Osteoblast (primary cell): ENCODE measurements around the gene RAI1. TPM values are rescaled to one million over a fixed set of nuclear protein-coding genes. Genes with fewer than 3 reads are reported as not detected.

Experiments used
- DNase-seq: peaks from one replicate; pipeline ENCODE4 v3.0.0; 2011; ENCODE audit warnings: low spot score, mixed read lengths; ENCODE audit not compliant: insufficient read length; ENCODE audit errors: missing footprints
- H2AFZ ChIP-seq: 2 replicates; pipeline ENCODE4 v1.6.0; 2011; ENCODE audit warnings: mild to moderate bottlenecking, low read length
- H3K27ac ChIP-seq: 2 replicates; pipeline ENCODE4 v1.5.1; 2011; ENCODE audit warnings: mild to moderate bottlenecking, low read depth, low read length, moderate library complexity
- H3K27me3 ChIP-seq: 2 replicates; pipeline ENCODE4 v1.6.0; 2012; ENCODE audit warnings: mild to moderate bottlenecking, control low read depth, inconsistent platforms, low read length, moderate library complexity; ENCODE audit not compliant: insufficient read depth
- H3K36me3 ChIP-seq: 2 replicates; pipeline ENCODE4 v1.5.1; 2011; ENCODE audit warnings: mild to moderate bottlenecking, low read length, control low read depth, moderate library complexity; ENCODE audit not compliant: insufficient read depth
- H3K4me1 ChIP-seq: 2 replicates; pipeline ENCODE4 v1.5.1; 2011; ENCODE audit warnings: mild to moderate bottlenecking, low read length, control low read depth, moderate library complexity; ENCODE audit not compliant: insufficient read depth
- H3K4me2 ChIP-seq: 2 replicates; pipeline ENCODE4 v1.6.0; 2011; ENCODE audit warnings: mild to moderate bottlenecking, low read length; ENCODE audit not compliant: insufficient read depth
- H3K4me3 ChIP-seq: fragments of 200-600 bp; sonication (generic); 3 replicates; pipeline ENCODE4 v1.5.1; 2012; ENCODE audit warnings: mild to moderate bottlenecking, low read length, inconsistent platforms; ENCODE audit not compliant: insufficient read depth
- H3K79me2 ChIP-seq: 2 replicates; pipeline ENCODE4 v1.6.0; 2012; ENCODE audit warnings: mild to moderate bottlenecking, low read length, control low read depth, inconsistent platforms; ENCODE audit not compliant: insufficient read depth
- H3K9me3 ChIP-seq: 2 replicates; pipeline ENCODE4 v1.5.1; 2011; ENCODE audit warnings: low read depth, low read length, control low read depth
- H4K20me1 ChIP-seq: 2 replicates; pipeline ENCODE4 v1.6.0; 2012; ENCODE audit warnings: mild to moderate bottlenecking, low read length, control low read depth; ENCODE audit not compliant: insufficient read depth
- total RNA-seq: library from RNA; depleted of rRNA; stranded (reverse); fragments of >200 nt; gene quantifications from 2 replicates; pipeline ENCODE4 v1.2.3, GENCODE V29; 2012
- TF ChIP-seq, protein P1 (sequence below): IDR thresholded peaks from 2 replicates; pipeline ENCODE4 v1.5.1; 2011; ENCODE audit warnings: mild to moderate bottlenecking, low read depth, low read length, moderate library complexity; ENCODE audit errors: extremely low read depth

Gene RAI1
- total RNA-seq, 1 donor, result 15.6 TPM

DNA sequence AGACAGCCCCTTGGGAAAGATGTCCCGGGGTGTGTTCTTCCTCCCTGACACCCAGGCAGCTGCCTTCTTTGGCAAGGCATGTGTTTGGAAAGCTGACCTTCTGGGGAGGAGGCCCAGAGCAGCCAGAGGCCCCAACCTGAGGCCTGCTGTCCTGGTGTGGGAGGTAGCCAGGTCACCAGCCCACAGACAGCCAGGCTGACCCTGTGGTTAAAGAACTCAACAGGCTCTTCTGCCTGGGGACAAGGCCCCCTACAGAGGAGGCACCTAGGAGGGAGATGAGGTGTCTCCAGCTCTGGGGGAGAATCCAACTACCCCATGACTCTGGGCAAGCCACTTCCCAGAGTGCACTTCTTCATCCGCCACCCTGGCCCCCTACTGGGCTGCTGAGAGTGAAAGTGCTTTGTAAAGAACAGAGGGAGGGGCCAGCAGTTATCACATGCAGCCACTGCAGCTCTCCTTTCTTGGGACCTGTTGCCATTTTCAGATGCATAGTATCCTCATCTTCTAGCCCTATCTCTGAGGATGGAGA is 168.7 kb downstream of the RAI1 start:
- H3K9me3 ChIP-seq, result no peaks in the 10 kb centered on the region
- H3K27me3 ChIP-seq, result no peaks in the 10 kb centered on the region
- no peak overlapping the region for H2AFZ ChIP-seq
- H3K27ac ChIP-seq, result peak overlapping the region; percentile 76
- H3K4me2 ChIP-seq, result no peak overlapping the region
- no peaks in the 10 kb centered on the region for H4K20me1 ChIP-seq
- peak; percentile 91 for DNase-seq
- peaks cover 25% of the 10 kb centered on the region for H3K4me1 ChIP-seq
- peaks cover 19% of the 10 kb centered on the region for H3K36me3 ChIP-seq
- TF ChIP-seq, protein P1, sequence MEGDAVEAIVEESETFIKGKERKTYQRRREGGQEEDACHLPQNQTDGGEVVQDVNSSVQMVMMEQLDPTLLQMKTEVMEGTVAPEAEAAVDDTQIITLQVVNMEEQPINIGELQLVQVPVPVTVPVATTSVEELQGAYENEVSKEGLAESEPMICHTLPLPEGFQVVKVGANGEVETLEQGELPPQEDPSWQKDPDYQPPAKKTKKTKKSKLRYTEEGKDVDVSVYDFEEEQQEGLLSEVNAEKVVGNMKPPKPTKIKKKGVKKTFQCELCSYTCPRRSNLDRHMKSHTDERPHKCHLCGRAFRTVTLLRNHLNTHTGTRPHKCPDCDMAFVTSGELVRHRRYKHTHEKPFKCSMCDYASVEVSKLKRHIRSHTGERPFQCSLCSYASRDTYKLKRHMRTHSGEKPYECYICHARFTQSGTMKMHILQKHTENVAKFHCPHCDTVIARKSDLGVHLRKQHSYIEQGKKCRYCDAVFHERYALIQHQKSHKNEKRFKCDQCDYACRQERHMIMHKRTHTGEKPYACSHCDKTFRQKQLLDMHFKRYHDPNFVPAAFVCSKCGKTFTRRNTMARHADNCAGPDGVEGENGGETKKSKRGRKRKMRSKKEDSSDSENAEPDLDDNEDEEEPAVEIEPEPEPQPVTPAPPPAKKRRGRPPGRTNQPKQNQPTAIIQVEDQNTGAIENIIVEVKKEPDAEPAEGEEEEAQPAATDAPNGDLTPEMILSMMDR, result peak; percentile 42
- H3K4me3 ChIP-seq, result no peak overlapping the region
- no peaks in the 10 kb centered on the region for H3K79me2 ChIP-seq

DNA sequence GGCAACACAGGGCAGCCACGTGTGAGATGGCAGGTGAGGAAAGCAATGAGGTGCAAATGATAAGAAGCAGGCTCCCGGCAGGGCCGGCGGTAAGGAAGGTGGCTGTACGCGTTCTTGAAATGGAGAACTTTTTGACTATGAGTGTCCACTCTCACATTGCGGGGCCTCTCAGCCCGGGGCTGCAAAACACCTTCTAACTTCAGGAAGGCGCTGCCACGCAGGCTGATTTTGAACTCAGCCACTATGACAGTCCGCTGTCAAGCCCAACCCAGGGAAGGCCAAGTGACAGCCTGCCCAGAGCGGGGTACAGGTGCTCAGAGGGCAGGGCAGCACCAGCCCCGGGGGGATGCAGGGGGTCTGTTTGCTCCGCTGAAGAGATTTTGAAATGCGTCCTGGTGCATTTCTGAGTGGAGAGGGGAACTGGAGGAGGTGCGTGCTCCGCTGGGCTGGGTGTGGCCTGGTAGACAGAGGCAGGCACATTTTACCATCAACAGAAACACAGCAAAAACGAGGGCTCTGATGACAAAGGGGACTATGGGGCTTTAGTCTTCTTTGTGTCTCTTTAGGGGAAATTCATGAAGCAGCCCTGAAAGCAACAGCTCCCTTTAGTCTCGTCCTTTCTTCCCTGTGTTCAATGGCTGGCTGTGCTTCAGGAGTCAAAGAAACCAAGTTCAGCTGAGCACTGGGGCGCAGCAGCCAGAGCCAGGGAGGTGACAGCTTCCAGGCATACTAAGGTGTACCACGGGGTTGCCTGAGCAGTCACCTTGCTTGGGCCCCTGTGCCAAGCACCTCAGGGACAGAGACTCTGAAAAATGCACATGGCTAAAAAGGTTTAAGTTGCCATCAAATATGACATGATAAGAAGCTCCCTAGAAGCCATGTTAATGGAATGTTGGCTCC is 170.1 kb downstream of the RAI1 start:
- Histone ChIP-seq H4K20me1 (no peaks in the 10 kb centered on the region), H3K27ac (no peak overlapping the region), H3K4me3 (no peak overlapping the region), H3K4me1 (peaks cover 40% of the 10 kb centered on the region), H3K27me3 (no peaks in the 10 kb centered on the region), H2AFZ (no peak overlapping the region), H3K9me3 (no peaks in the 10 kb centered on the region), H3K79me2 (no peaks in the 10 kb centered on the region), H3K4me2 (no peak overlapping the region), H3K36me3 (peaks cover 16% of the 10 kb centered on the region)
- TF ChIP-seq, protein P1, result no peak
- DNase-seq, result peak; percentile 31

GRCh38 chr17:17852930-17853329 is 171.7 kb downstream of the RAI1 start:
- Histone ChIP-seq H3K4me2 (no peak overlapping the region), H2AFZ (no peak overlapping the region), H3K4me1 (peaks cover 44% of the 10 kb centered on the region), H3K9me3 (no peaks in the 10 kb centered on the region), H3K36me3 (peaks cover 14% of the 10 kb centered on the region), H3K27me3 (no peaks in the 10 kb centered on the region), H3K4me3 (no peak overlapping the region), H3K27ac (no peak overlapping the region), H4K20me1 (no peaks in the 10 kb centered on the region), H3K79me2 (no peaks in the 10 kb centered on the region)
- TF ChIP-seq, protein P1, result no peak
- peak; percentile 31 for DNase-seq

- Histone ChIP-seq H4K20me1 (no peaks in the 10 kb centered on the region), H3K4me3 (no peak overlapping the region), H3K79me2 (no peaks in the 10 kb centered on the region), H3K27me3 (no peaks in the 10 kb centered on the region), H3K4me2 (no peak overlapping the region), H3K4me1 (peaks cover 38% of the 10 kb centered on the region), H2AFZ (no peak overlapping the region), H3K9me3 (no peaks in the 10 kb centered on the region), H3K36me3 (peaks cover 15% of the 10 kb centered on the region), H3K27ac (no peak overlapping the region)
- no peak for DNase-seq
- TF ChIP-seq, protein P1, result no peak
Measured at GRCh38 chr17:17853811-17854447, 172.7 kb downstream of the RAI1 start.
